GM23338 (cell line): ENCODE data around the gene SLC25A12.
"Not testable (repeated sequence)": the region's sequence is repeated elsewhere in the genome, so short reads cannot be mapped to it uniquely, and the experiment has no call there.

Experiments used
- CREB1 ChIP-seq: fragments of 250-450 bp; sonication (Bioruptor Pico); IDR thresholded peaks from 2 replicates; pipeline ENCODE4 v1.5.0; 2020; ENCODE audit warnings: low read depth, mild to moderate bottlenecking, moderate library complexity
- EZH2 ChIP-seq: fragments of 200-600 bp; sonication (generic); IDR thresholded peaks from one replicate; pipeline ENCODE4 v1.8.0; 2017; ENCODE audit warnings: antibody characterized with exemption, mild to moderate bottlenecking, low read depth; ENCODE audit not compliant: unreplicated experiment
- EZH2phosphoT487 ChIP-seq: fragments of 200-600 bp; sonication (generic); IDR thresholded peaks from one replicate; pipeline ENCODE4 v1.8.1; 2018; ENCODE audit warnings: antibody characterized with exemption; ENCODE audit not compliant: unreplicated experiment
- JUNB ChIP-seq: IDR thresholded peaks from one replicate; pipeline ENCODE4 v1.6.1; 2016; ENCODE audit warnings: antibody characterized with exemption; ENCODE audit not compliant: unreplicated experiment
- NANOG ChIP-seq: IDR thresholded peaks from 2 replicates; pipeline ENCODE4 v1.6.1; 2016; ENCODE audit warnings: antibody characterized with exemption, borderline replicate concordance
- POLR2AphosphoS5 ChIP-seq: IDR thresholded peaks from 2 replicates; pipeline ENCODE4 v1.6.1; 2016; ENCODE audit warnings: antibody characterized with exemption, low read depth
- STAT1 ChIP-seq: IDR thresholded peaks from one replicate; pipeline ENCODE4 v1.6.1; 2016; ENCODE audit warnings: antibody characterized with exemption; ENCODE audit not compliant: unreplicated experiment
- ZNF114 ChIP-seq: fragments of 250-450 bp; sonication (Bioruptor Pico); IDR thresholded peaks from 2 replicates; pipeline ENCODE4 v1.5.0; 2020; ENCODE audit warnings: mild to moderate bottlenecking, moderate library complexity
- ZNF331 ChIP-seq: fragments of 250-450 bp; sonication (Bioruptor Pico); IDR thresholded peaks from 2 replicates; pipeline ENCODE4 v1.5.0; 2020; ENCODE audit warnings: low read depth, mild to moderate bottlenecking, moderate library complexity
- TF ChIP-seq, protein P1 (sequence below), 2 experiments: fragments of 200-600 bp in 1 of 2; sonication (generic) in 1 of 2; conservative IDR thresholded peaks; 2 replicates each; pipeline versions ENCODE4 v1.5.1 to v1.6.1; 2016 to 2017; ENCODE audit warnings: antibody characterized with exemption in 2 of 2, low read depth in 2 of 2, mild to moderate bottlenecking in 2 of 2, moderate library complexity in 1 of 2
- TF ChIP-seq, protein P2 (sequence below): fragments of 250-450 bp; sonication (Bioruptor Pico); IDR thresholded peaks from 2 replicates; pipeline ENCODE4 v1.5.0; 2020; ENCODE audit warnings: mild to moderate bottlenecking, moderate library complexity
- TF ChIP-seq, protein P3 (sequence below): IDR thresholded peaks from one replicate; pipeline ENCODE4 v1.6.1; 2018; ENCODE audit warnings: antibody characterized with exemption; ENCODE audit not compliant: unreplicated experiment

DNA sequence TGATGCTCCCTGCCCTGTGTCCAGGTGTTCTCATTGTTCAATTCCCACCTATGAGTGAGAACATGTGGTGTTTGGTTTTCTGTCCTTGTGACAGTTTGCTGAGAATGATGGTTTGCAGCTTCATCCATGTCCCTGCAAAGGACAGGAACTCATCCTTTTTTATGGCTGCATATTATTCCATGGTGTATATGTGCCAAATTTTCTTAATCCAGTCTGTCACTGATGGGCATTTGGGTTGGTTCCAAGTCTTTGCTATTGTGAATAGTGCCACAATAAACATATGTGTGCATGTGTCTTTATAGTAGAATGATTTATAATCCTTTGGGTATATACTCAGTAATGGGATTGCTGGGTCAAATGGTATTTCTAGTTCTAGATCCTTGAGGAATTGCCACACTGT lies 85.2 kb downstream of the SLC25A12 start:
- TF ChIP-seq, protein P1, sequence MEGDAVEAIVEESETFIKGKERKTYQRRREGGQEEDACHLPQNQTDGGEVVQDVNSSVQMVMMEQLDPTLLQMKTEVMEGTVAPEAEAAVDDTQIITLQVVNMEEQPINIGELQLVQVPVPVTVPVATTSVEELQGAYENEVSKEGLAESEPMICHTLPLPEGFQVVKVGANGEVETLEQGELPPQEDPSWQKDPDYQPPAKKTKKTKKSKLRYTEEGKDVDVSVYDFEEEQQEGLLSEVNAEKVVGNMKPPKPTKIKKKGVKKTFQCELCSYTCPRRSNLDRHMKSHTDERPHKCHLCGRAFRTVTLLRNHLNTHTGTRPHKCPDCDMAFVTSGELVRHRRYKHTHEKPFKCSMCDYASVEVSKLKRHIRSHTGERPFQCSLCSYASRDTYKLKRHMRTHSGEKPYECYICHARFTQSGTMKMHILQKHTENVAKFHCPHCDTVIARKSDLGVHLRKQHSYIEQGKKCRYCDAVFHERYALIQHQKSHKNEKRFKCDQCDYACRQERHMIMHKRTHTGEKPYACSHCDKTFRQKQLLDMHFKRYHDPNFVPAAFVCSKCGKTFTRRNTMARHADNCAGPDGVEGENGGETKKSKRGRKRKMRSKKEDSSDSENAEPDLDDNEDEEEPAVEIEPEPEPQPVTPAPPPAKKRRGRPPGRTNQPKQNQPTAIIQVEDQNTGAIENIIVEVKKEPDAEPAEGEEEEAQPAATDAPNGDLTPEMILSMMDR (conservative IDR thresholded peaks at IDR 0.05; ENCODE audit: low read depth in 2 of 2), result not testable (repeated sequence)
- TF ChIP-seq ZNF331; ZNF114 (CRISPR knock-in tag); EZH2; POLR2AphosphoS5; EZH2phosphoT487; CREB1 (CRISPR knock-in tag); STAT1; NANOG; JUNB: not testable (repeated sequence)
- TF ChIP-seq, protein P2, sequence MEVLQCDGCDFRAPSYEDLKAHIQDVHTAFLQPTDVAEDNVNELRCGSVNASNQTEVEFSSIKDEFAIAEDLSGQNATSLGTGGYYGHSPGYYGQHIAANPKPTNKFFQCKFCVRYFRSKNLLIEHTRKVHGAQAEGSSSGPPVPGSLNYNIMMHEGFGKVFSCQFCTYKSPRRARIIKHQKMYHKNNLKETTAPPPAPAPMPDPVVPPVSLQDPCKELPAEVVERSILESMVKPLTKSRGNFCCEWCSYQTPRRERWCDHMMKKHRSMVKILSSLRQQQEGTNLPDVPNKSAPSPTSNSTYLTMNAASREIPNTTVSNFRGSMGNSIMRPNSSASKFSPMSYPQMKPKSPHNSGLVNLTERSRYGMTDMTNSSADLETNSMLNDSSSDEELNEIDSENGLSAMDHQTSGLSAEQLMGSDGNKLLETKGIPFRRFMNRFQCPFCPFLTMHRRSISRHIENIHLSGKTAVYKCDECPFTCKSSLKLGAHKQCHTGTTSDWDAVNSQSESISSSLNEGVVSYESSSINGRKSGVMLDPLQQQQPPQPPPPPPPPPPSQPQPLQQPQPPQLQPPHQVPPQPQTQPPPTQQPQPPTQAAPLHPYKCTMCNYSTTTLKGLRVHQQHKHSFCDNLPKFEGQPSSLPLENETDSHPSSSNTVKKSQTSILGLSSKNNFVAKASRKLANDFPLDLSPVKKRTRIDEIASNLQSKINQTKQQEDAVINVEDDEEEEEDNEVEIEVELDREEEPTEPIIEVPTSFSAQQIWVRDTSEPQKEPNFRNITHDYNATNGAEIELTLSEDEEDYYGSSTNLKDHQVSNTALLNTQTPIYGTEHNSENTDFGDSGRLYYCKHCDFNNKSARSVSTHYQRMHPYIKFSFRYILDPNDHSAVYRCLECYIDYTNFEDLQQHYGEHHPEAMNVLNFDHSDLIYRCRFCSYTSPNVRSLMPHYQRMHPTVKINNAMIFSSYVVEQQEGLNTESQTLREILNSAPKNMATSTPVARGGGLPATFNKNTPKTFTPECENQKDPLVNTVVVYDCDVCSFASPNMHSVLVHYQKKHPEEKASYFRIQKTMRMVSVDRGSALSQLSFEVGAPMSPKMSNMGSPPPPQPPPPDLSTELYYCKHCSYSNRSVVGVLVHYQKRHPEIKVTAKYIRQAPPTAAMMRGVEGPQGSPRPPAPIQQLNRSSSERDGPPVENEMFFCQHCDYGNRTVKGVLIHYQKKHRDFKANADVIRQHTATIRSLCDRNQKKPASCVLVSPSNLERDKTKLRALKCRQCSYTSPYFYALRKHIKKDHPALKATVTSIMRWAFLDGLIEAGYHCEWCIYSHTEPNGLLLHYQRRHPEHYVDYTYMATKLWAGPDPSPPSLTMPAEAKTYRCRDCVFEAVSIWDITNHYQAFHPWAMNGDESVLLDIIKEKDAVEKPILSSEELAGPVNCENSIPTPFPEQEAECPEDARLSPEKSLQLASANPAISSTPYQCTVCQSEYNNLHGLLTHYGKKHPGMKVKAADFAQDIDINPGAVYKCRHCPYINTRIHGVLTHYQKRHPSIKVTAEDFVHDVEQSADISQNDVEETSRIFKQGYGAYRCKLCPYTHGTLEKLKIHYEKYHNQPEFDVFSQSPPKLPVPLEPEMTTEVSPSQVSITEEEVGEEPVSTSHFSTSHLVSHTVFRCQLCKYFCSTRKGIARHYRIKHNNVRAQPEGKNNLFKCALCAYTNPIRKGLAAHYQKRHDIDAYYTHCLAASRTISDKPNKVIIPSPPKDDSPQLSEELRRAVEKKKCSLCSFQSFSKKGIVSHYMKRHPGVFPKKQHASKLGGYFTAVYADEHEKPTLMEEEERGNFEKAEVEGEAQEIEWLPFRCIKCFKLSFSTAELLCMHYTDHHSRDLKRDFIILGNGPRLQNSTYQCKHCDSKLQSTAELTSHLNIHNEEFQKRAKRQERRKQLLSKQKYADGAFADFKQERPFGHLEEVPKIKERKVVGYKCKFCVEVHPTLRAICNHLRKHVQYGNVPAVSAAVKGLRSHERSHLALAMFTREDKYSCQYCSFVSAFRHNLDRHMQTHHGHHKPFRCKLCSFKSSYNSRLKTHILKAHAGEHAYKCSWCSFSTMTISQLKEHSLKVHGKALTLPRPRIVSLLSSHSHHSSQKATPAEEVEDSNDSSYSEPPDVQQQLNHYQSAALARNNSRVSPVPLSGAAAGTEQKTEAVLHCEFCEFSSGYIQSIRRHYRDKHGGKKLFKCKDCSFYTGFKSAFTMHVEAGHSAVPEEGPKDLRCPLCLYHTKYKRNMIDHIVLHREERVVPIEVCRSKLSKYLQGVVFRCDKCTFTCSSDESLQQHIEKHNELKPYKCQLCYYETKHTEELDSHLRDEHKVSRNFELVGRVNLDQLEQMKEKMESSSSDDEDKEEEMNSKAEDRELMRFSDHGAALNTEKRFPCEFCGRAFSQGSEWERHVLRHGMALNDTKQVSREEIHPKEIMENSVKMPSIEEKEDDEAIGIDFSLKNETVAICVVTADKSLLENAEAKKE (CRISPR knock-in tag), result not testable (repeated sequence)
- TF ChIP-seq, protein P3, sequence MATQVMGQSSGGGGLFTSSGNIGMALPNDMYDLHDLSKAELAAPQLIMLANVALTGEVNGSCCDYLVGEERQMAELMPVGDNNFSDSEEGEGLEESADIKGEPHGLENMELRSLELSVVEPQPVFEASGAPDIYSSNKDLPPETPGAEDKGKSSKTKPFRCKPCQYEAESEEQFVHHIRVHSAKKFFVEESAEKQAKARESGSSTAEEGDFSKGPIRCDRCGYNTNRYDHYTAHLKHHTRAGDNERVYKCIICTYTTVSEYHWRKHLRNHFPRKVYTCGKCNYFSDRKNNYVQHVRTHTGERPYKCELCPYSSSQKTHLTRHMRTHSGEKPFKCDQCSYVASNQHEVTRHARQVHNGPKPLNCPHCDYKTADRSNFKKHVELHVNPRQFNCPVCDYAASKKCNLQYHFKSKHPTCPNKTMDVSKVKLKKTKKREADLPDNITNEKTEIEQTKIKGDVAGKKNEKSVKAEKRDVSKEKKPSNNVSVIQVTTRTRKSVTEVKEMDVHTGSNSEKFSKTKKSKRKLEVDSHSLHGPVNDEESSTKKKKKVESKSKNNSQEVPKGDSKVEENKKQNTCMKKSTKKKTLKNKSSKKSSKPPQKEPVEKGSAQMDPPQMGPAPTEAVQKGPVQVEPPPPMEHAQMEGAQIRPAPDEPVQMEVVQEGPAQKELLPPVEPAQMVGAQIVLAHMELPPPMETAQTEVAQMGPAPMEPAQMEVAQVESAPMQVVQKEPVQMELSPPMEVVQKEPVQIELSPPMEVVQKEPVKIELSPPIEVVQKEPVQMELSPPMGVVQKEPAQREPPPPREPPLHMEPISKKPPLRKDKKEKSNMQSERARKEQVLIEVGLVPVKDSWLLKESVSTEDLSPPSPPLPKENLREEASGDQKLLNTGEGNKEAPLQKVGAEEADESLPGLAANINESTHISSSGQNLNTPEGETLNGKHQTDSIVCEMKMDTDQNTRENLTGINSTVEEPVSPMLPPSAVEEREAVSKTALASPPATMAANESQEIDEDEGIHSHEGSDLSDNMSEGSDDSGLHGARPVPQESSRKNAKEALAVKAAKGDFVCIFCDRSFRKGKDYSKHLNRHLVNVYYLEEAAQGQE, result not testable (repeated sequence)
